ENCODE measurements around the gene PRICKLE2.

The PRICKLE2 gene

DNA sequence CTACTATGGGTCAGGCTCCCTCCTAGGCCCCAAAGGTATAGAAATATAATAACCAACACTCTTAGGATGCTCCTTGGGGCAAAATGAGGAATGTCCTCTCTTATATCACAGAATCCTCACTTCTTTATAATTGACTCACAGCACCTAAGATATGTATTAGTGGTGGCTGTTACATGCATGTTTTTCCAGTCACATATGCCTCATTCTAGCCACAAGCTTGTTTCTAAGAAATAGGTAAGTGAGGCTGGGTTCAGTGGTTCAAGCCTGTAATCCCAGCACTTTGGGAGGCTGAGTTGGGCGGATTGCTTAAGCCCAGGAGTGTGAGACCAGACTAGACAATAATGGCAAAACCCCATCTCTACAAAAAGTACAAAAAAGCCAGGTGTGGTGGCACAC, 144.0 kb downstream of the PRICKLE2 start:
- TF ChIP-seq, protein P1, sequence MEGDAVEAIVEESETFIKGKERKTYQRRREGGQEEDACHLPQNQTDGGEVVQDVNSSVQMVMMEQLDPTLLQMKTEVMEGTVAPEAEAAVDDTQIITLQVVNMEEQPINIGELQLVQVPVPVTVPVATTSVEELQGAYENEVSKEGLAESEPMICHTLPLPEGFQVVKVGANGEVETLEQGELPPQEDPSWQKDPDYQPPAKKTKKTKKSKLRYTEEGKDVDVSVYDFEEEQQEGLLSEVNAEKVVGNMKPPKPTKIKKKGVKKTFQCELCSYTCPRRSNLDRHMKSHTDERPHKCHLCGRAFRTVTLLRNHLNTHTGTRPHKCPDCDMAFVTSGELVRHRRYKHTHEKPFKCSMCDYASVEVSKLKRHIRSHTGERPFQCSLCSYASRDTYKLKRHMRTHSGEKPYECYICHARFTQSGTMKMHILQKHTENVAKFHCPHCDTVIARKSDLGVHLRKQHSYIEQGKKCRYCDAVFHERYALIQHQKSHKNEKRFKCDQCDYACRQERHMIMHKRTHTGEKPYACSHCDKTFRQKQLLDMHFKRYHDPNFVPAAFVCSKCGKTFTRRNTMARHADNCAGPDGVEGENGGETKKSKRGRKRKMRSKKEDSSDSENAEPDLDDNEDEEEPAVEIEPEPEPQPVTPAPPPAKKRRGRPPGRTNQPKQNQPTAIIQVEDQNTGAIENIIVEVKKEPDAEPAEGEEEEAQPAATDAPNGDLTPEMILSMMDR (IDR thresholded peaks at IDR 0.05; ENCODE audit: insufficient read depth, low read depth, low read length, missing control alignments): no peak
- no peak overlapping the region for H3K4me3 ChIP-seq (ENCODE audit: low read length)
- DNase-seq (ENCODE audit: low read depth): no peak

DNA sequence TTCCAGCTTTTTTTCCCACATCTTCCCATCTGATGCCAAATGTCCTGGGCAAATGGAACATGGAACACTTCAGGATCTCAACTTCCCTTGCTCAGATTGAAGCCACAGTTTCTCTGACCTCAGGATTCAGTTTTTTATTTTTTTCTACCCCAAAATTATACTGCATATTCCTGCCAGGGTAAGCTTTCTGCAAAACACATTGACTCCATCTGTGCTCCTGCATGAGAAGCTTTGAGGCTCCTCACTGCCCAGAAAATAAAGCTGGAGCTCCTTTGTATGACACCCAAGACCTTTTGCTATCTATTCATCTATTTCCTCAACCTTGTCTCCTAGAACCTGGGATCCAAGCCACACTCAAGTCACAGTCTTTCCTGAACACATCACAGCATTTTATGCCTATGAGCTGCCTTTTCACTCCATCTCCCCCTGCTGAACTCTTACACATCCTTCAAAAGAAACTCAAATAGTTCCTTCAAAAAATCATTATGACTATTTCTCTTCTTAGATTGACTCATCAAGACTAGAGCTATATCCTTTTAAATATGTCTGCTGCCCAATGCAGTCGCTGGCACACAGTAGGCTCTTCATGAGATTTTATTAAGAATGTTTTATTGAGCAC, 144.5 kb downstream of the PRICKLE2 start:
- no peak for DNase-seq (ENCODE audit: low read depth)
- H3K4me3 ChIP-seq (ENCODE audit: low read length): no peak overlapping the region
- TF ChIP-seq, protein P1 (IDR thresholded peaks at IDR 0.05; ENCODE audit: insufficient read depth, low read depth, low read length, missing control alignments): no peak

DNA sequence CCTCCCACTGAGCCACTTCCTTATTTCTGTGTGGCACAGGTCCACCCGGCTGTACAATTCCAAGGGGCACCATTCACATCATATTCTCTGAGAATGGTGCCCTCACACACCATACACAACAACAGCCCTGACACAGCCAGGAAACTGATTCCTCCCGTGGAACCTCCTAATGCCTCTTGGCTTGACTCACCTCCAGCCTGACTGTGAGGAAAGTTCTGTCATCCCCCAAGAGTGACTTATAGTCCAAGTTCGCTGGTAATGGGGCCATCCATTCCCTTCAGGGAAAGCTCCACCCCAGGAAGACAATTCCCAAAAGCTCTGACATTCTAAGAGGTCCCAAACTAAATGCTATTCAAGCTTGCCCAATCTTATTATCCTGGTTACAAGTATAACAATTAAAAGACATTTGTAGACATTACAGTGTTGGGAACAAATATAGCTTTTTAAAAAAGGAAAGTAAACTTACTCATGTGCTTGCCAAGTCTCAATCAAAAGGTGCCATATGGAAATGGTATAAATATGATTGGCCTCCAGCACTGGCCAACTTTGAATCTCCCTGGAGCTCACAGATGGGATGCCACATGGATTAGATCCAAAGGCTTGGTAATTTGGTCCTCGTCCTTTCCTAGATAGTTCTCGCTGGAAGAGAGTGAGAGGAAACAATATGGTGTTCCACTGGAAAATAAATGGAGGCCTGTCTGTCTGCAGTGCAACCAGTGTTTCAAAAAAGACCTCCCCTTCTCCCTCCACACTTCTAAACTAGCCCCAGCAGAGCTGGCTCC, 145.7 kb downstream of the PRICKLE2 start:
- TF ChIP-seq, protein P1 (IDR thresholded peaks at IDR 0.05; ENCODE audit: insufficient read depth, low read depth, low read length, missing control alignments): no peak
- peak; percentile 44 for DNase-seq (ENCODE audit: low read depth)

DNA sequence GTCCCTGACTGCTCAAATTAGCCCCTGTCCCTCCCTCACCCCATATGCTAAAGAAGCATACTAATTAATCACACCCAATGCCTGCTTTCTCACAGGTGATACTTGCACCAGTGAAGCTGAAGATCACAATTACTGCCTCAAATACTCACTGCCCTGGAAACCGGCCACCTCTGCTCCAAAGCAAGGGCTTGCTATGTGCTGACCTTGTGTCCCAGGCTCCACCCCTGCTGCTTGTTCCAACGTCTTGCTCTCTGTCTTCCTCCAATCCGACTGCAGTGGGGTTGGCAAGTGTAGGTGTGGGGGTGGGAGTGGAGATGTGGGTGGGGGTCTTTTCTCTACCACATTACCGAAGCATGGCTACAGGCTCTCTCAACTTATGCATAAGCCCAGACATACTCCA, 146.3 kb downstream of the PRICKLE2 start:
- H3K4me3 ChIP-seq (ENCODE audit: low read length): no peak overlapping the region
- DNase-seq (ENCODE audit: low read depth): no peak
- TF ChIP-seq, protein P1 (IDR thresholded peaks at IDR 0.05; ENCODE audit: insufficient read depth, low read depth, low read length, missing control alignments): no peak

More for the DNA sequence above, 145.7 kb downstream of the PRICKLE2 start:
- no peak overlapping the region for H3K4me3 ChIP-seq (ENCODE audit: low read length)

DNA sequence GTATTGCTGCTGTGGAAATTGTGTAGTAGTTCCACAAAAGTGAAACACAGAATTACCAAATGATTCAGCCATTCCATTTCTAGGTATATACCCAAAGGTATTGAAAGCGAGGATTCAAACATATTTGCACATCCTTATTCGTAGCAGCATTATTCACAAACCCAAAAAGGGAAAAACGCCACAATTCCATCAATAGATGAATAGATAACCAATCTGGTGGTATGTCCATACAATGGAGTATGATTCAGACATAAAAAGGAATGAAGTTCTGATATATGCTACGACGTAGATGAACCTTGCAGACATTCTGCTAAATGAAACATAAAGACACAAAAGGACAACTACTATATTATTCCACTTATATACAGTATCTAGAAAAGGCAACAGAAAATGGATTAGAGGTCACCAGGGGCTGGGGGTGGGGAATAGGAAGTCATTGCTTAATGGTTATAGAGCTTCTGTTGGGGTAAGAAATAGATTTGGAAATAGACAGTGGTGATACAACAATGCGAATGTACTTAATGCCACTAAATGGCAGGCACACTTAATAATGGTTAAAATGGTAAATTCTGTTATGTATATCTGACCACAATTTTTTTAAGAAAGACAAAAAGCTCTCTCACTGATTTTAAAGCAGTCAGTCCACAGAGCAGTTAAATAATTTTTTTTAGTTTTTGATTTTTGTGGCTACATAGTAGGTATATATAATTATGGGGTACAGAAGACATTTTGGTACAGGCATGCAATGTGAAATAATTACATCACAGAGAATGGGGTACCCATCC, 150.2 kb downstream of the PRICKLE2 start:
- H3K4me3 ChIP-seq (ENCODE audit: low read length): no peak overlapping the region
- no peak for DNase-seq (ENCODE audit: low read depth)
- TF ChIP-seq, protein P1 (IDR thresholded peaks at IDR 0.05; ENCODE audit: insufficient read depth, low read depth, low read length, missing control alignments): no peak

DNA sequence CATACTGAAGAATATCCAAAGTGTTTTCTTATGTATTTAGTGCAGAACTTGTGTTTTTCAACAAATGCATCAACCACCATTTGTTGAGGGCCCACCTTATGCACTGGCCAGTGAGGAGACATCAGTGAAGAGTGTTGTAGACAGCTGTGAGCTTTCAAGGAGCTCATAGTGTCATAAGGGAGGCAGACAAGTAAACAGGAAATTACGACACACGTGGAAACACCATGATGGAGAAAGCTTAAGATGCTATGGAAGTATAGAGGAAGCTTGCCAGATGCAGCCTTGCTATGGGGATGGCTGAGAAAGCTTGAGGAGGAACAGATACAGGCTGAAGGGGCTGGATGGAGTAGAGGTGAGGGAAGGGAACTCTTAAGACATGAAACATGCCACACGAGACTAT, 151.2 kb downstream of the PRICKLE2 start:
- DNase-seq (ENCODE audit: low read depth): peak; percentile 47
- TF ChIP-seq, protein P1 (IDR thresholded peaks at IDR 0.05; ENCODE audit: insufficient read depth, low read depth, low read length, missing control alignments): no peak

More for the DNA sequence above, 151.2 kb downstream of the PRICKLE2 start:
- H3K4me3 ChIP-seq (ENCODE audit: low read length): no peak overlapping the region

All from epithelial cell of esophagus (primary cell).